DMS79 treated with DMSO at 0.1 percent for 48 hours (cell line): Measurements from ENCODE around the gene USP31.
A peak's percentile ranks its signal among the peaks of the same experiment; 100 is the strongest.
"Not testable (repeated sequence)": the region's sequence is repeated elsewhere in the genome, so short reads cannot be mapped to it uniquely, and the experiment has no call there.

Experiments used
- DNase-seq: peaks from one replicate; lab custom pipeline; 2025; lab: John Stamatoyannopoulos, UW

Gene USP31

GRCh38 chr16:23160082-23160481 lies 10.8 kb upstream of the USP31 start:
- DNase-seq, result no peak

- DNase-seq, result no peak
Measured at GRCh38 chr16:23158114-23158513, 8.9 kb upstream of the USP31 start.

DNA sequence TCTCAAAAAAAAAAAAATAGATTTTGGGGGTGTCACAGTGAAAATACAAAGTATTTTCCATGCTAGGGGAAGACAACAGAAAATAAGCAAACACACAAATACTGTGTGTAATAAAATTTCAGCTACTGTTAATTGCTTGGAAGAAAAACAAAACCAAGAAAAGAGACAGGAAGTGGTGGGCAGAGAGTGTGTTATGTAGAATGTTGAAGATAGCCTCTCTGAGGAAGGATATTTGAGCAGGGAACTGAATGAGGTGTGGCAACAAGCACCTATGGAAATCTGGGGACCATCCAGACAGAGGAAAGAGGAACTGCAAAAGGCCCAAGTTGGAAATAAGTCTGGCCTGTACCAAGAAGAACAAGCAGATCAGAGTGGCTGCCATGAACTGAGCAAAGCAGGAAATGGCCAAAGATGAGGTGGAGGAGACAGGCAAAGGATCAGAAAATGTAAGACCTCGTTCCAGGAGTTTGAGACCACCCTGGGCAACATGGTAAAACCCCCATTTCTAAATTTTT lies 7.8 kb upstream of the USP31 start:
- DNase-seq, result no peak

DNA sequence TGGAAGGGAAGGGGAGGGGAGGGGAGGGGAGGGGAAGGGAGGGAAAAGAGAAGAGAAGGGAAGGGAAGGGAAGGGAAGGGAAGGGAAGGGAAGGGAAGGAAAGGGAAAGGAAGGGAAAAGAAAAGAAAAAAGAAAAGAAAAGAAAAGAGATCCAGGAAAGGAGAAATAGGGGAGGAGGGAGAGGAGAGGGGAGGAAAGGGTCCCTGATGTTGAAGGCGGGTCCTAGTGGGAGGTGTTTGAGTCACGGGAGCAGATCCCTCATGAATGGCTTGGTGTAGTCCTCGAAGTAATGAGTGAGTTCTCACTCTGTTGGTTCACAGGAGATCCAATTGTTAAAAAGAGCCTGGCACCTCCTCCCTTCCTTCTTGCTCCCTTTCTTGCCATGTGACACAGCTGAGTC lies 6.9 kb upstream of the USP31 start:
- no peak for DNase-seq

DNA sequence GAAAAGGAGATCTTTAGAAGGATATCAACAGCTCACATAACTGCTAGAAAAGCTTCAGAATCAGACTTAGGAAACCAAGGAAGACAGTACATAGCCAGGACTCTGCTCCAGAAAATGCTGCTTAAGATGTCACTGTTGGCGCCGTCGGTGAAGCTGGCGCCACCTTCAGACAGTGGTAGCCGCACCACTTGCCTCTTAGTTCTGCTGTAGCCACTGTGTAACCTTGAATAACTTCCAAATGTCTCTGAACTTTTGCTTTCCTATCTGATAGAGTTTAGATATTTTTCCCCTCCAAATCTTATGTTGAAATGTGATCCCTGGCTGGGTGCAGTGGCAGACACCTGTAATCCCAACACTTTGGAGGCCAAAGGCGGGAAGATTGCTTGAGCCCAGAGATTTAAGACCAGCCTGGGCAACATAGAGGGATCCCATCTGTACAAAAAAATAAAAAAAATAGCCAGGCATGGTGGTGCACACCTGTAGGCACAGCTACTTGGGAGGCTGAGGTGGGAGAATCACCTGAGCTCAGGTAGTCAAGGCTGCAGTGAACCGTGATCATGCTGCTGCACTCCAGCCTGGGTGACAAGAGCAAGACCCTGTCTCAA lies 6.3 kb upstream of the USP31 start:
- no peak for DNase-seq

DNA sequence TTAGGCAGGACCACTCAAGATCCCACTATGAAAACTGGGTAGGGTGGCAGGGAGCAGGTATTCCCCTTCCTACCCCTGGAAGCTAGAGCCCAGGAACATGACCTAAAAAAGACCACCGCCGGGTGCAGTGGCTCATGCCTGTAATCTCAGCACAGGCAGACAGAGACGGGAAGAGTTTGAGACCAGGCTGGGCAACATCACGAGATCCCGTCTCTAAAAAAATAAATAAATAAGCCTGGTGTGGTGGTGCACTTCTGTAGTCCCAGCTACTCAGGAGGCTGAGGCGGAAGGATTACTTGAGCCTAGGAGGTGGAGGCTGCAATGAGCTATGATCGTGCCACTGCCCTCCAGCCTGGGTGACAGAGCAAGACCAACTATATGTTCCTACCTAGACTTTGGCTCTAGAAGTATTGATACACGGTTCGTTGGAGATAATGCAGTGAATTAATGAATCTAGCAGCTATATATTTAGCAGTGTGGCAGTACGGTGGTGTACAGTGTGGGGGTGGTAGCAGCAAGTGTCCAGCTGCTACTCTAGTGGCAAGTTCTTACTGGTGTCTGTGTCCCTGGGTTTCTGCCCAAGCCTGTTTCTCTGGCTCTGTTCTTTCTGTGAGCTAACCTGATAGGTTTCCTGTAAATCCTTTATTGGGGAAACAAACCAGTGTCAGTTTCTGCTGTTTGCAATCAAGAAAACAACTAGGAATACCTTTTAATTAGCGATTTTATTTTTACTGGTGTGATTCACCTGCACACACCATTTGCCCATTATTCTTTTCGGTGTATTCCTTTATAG lies 3.3 kb upstream of the USP31 start:
- DNase-seq, result no peak

- no peak for DNase-seq
Measured at GRCh38 chr16:23149993-23150364, 727 bp upstream of the USP31 start.

GRCh38 chr16:23148513-23149266 lies 562 bp downstream of the USP31 start:
- DNase-seq, result peak; percentile 26

- no peak for DNase-seq
Measured at GRCh38 chr16:23148166-23148512, 1.1 kb downstream of the USP31 start.

DNA sequence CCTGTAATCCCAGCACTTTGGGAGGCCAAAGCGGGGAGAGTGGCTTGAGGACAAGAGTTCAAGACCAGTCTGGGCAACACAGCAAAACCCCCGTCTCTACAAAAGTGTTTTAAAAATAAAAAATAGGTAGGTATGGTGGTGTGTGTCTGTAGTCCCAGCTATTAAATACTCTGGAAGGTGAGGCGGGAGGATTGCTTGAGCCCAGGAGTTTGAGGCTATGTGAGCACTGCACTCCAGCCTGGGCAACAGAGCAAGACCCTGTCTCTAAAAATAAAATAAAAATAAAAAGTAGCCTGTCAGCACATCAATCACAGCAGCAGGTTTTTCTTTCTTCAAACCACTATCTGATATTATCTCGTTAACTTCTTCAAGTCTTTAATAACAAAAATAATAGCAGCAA lies 1.6 kb downstream of the USP31 start:
- no peak for DNase-seq

- DNase-seq, result no peak
Measured at GRCh38 chr16:23146877-23147601, 2.2 kb downstream of the USP31 start.

GRCh38 chr16:23145608-23146007 lies 3.6 kb downstream of the USP31 start:
- DNase-seq, result no peak

DNA sequence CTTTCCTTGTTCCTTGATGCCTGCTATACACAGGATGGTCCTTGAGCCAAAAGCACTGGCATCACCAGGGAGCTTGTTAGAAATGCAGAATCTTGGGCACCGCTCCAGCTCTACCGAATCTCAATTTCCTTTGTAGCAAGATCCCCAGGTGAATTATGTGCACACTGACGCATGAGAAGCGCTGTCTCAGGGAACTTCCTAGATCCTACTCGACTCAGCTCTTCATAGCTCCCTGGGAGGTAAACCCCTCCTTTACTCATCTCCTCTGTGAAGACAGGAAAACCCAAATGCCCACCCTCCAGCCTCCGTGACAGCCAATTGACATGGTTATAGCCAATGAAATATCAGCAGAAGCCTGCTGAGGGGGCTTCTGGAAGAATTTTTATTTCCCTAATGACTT lies 4.1 kb downstream of the USP31 start:
- DNase-seq, result peak; percentile 82

- not testable (repeated sequence) for DNase-seq
Measured at GRCh38 chr16:23144393-23144792, 4.9 kb downstream of the USP31 start.

- no peak for DNase-seq
Measured at GRCh38 chr16:23143391-23143790, 5.9 kb downstream of the USP31 start.

GRCh38 chr16:23141959-23142740 lies 7.1 kb downstream of the USP31 start:
- no peak for DNase-seq

GRCh38 chr16:23141500-23141899 lies 7.8 kb downstream of the USP31 start:
- DNase-seq, result no peak

- DNase-seq, result no peak
Measured at GRCh38 chr16:23141033-23141432, 8.2 kb downstream of the USP31 start.

GRCh38 chr16:23140107-23140506 lies 9.1 kb downstream of the USP31 start:
- DNase-seq, result no peak

GRCh38 chr16:23137818-23138217 lies 11.4 kb downstream of the USP31 start:
- no peak for DNase-seq

DNA sequence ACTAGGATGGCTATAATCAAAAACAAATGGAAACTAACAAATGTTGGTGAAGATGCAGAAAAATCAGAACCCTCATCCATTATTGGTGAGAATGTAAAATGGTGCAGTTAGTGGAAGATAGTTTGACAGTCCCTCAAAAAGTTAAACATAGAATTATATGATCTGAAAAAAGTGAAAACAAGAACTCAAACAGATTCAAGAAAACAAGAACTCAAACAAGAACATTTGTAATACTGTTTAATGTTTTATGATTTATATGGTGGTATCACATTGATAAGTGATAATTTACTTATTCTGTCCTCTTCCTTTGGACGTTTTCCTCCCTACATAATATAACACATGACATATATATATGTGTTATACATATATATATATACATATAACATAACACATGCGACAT lies 12.0 kb downstream of the USP31 start:
- no peak for DNase-seq

- no peak for DNase-seq
Measured at GRCh38 chr16:23134274-23134673, 15.0 kb downstream of the USP31 start.
